H1 (cell line): Measurements from ENCODE around the gene IFT27. TPM values are rescaled to one million over a fixed set of nuclear protein-coding genes. Genes with fewer than 3 reads are reported as not detected.

Experiments used
- ASH2L ChIP-seq: fragments of 200-600, 300-600 bp; sonication (generic); IDR thresholded peaks from one replicate; pipeline ENCODE4 v1.7.1; 2017; ENCODE audit warnings: low read length
- BCL11A ChIP-seq, 2 experiments: IDR thresholded peaks; one replicate each; pipeline ENCODE4 v1.6.1; 2011; ENCODE audit warnings: low read depth in 2 of 2, low read length in 2 of 2, mild to moderate bottlenecking in 2 of 2
- CHD2 ChIP-seq: IDR thresholded peaks from 2 replicates; pipeline ENCODE4 v1.6.1; 2012; ENCODE audit warnings: low read length, improper control_type of control experiment
- EZH2 ChIP-seq: fragments of 200-600 bp; sonication (generic); IDR thresholded peaks from 2 replicates; pipeline ENCODE4 v1.7.1; 2012; ENCODE audit warnings: low read depth, mild to moderate bottlenecking, moderate library complexity, low read length, inconsistent platforms; ENCODE audit not compliant: severe bottlenecking
- GABPA ChIP-seq: IDR thresholded peaks from 2 replicates; pipeline ENCODE4 v1.6.1; 2011; ENCODE audit warnings: mild to moderate bottlenecking, low read length, moderate library complexity, borderline replicate concordance; ENCODE audit not compliant: insufficient read depth
- JUN ChIP-seq: IDR thresholded peaks from 2 replicates; pipeline ENCODE4 v1.6.1; 2011; ENCODE audit warnings: low read depth, mild to moderate bottlenecking, improper control_type of control experiment, low read length
- KDM5A ChIP-seq: fragments of 200-600 bp; IDR thresholded peaks from 2 replicates; pipeline ENCODE4 v1.7.1; 2012; ENCODE audit warnings: mild to moderate bottlenecking, low read length, inconsistent platforms, mixed read lengths
- NANOG ChIP-seq: IDR thresholded peaks from 2 replicates; pipeline ENCODE4 v1.6.1; 2011; ENCODE audit warnings: low read length, low read depth, mild to moderate bottlenecking, inconsistent platforms; ENCODE audit not compliant: insufficient read depth, poor library complexity, severe bottlenecking
- NRF1 ChIP-seq: IDR thresholded peaks from 2 replicates; pipeline ENCODE4 v1.6.1; 2011; ENCODE audit warnings: mild to moderate bottlenecking, low read depth, low read length, improper control_type of control experiment
- POLR2AphosphoS5 ChIP-seq: IDR thresholded peaks from 2 replicates; pipeline ENCODE4 v1.6.1; 2011; ENCODE audit warnings: low read depth, low read length
- RAD21 ChIP-seq, 2 experiments: IDR thresholded peaks in 1 of 2; conservative IDR thresholded peaks in 1 of 2; 2 replicates each; pipeline ENCODE4 v1.6.1; 2011; ENCODE audit warnings: low read depth in 2 of 2, low read length in 2 of 2, improper control_type of control experiment in 1 of 2, inconsistent platforms in 1 of 2, mild to moderate bottlenecking in 1 of 2, moderate library complexity in 1 of 2
- RNF2 ChIP-seq: fragments of 200-900, 300-1000 bp; sonication (generic); IDR thresholded peaks from 2 replicates; pipeline ENCODE4 v1.7.1; 2016; ENCODE audit warnings: borderline replicate concordance, low read depth, mild to moderate bottlenecking, antibody characterized with exemption, low read length; ENCODE audit not compliant: poor library complexity, severe bottlenecking; ENCODE audit errors: missing control alignments
- SIX5 ChIP-seq: IDR thresholded peaks from 2 replicates; pipeline ENCODE4 v1.6.1; 2011; ENCODE audit warnings: mild to moderate bottlenecking, low read depth, low read length
- SP1 ChIP-seq: IDR thresholded peaks from 2 replicates; pipeline ENCODE4 v1.6.1; 2011; ENCODE audit warnings: low read depth, low read length
- SP2 ChIP-seq: IDR thresholded peaks from 2 replicates; pipeline ENCODE4 v1.6.1; 2012; ENCODE audit warnings: mild to moderate bottlenecking, low read length, inconsistent platforms
- SRF ChIP-seq: IDR thresholded peaks from 2 replicates; pipeline ENCODE4 v1.6.1; 2011; ENCODE audit warnings: mild to moderate bottlenecking, low read depth, low read length, moderate library complexity
- TAF1 ChIP-seq: IDR thresholded peaks from 2 replicates; pipeline ENCODE4 v1.6.1; 2011; ENCODE audit warnings: mild to moderate bottlenecking, low read depth, low read length
- TAF7 ChIP-seq: optimal IDR thresholded peaks from 2 replicates; pipeline ENCODE3; 2011; ENCODE audit warnings: low read depth, mild to moderate bottlenecking, inconsistent platforms, low read length, moderate library complexity, borderline replicate concordance
- TBP ChIP-seq: IDR thresholded peaks from 2 replicates; pipeline ENCODE4 v1.6.1; 2011; ENCODE audit warnings: low read depth, low read length, improper control_type of control experiment
- TCF12 ChIP-seq: IDR thresholded peaks from 2 replicates; pipeline ENCODE4 v1.6.1; 2011; ENCODE audit warnings: low read depth, mild to moderate bottlenecking, low read length
- TEAD4 ChIP-seq: IDR thresholded peaks from 2 replicates; pipeline ENCODE4 v1.6.1; 2012; ENCODE audit warnings: low read depth, low read length, inconsistent platforms, mixed read lengths
- ZNF274 ChIP-seq: IDR thresholded peaks from 2 replicates; pipeline ENCODE4 v1.7.0; 2012; ENCODE audit warnings: low read length, borderline replicate concordance; ENCODE audit errors: extremely low read depth
- polyA plus RNA-seq, 7 experiments: library from polyadenylated mRNA; depleted of rRNA in 3 of 7; stranded (reverse) in 5 of 7; unstranded in 2 of 7; fragments of >200 nt in 5 of 7; fragments of 200-250 nt in 2 of 7; gene quantifications; 1 replicate in 5 of 7; 2 replicates in 1 of 7; 4 replicates in 1 of 7; pipeline versions ENCODE4 v1.2.1 to v1.2.3, GENCODE V29; 2011 to 2013; ENCODE audit warnings: missing spikeins in 2 of 7, mixed read lengths in 2 of 7
- total RNA-seq: library from RNA; stranded (reverse); fragmentation: NEBNext Ultra II Directional; extraction: Animal tissue kit (Norgen Biotek cat#: 25700); gene quantifications from 2 replicates; pipeline ENCODE4 v1.2.1, GENCODE V29; 2021
- TF ChIP-seq, protein P1 (sequence below): IDR thresholded peaks from 2 replicates; pipeline ENCODE4 v1.6.1; 2011; ENCODE audit warnings: low read depth, mild to moderate bottlenecking, low read length; ENCODE audit not compliant: insufficient read depth
- TF ChIP-seq, protein P2 (sequence below): IDR thresholded peaks from 2 replicates; pipeline ENCODE4 v1.6.1; 2012; ENCODE audit warnings: inconsistent platforms

Gene IFT27
- total and polyA plus RNA-seq, 2 of the 8 experiments (the other 6 are each of a cell fraction or from before 2014, with no cell fraction given): 36.4 to 46.2 TPM

DNA sequence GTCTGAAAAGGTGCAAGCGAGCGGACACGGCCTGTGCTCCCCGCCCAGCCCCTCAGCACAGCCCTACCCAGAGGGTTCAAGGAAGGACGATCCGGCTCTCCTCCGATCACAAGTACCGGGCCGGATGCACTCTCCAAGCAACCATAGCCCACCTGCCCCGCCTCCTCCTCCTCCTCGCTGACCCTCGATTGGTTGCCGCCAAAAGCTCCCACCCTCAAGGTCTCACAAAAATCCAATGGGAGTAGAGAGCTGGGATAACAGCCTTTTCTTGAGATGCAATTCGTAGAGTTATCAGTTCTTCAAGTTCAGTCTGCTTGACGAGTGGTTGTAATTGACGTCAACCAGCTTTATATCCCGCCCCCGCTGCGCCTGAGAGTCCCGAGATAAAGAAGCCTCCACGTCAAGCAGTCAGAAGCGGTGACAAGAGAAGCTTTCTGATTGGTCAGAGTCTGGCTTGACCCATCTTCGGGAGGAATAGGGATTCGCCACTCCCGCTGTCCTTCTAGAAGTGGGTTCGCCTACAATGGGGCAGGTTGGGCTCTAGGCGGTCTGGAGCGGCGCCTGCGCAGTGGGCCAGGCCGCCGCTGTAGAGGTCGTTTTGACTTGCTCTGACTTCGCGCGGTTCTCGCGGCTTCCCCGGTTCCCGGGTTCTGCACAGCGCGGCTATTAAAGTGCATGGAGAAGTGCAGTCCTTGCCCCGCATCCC is at the start of gene IFT27 (continued):
- TF ChIP-seq RNF2: no peak
- TF ChIP-seq NANOG: peak; percentile 74
- no peak for TF ChIP-seq TBP
- TF ChIP-seq SP2: peak; percentile 97
- no peak for TF ChIP-seq JUN
- no peak for TF ChIP-seq KDM5A
- peak; percentile 87 for TF ChIP-seq NRF1
- TF ChIP-seq SP1: peak; percentile 99
- TF ChIP-seq ASH2L: peak; percentile 46
- no peak for TF ChIP-seq TEAD4
- TF ChIP-seq RAD21 (IDR thresholded peaks at IDR 0.05 in 1 of 2, conservative IDR thresholded peaks at IDR 0.05 in 1 of 2; ENCODE audit: low read depth in 2 of 2, low read length in 2 of 2): no peak
- TF ChIP-seq EZH2: no peak
- TF ChIP-seq POLR2AphosphoS5: no peak
- no peak for TF ChIP-seq SIX5
- TF ChIP-seq, protein P1, sequence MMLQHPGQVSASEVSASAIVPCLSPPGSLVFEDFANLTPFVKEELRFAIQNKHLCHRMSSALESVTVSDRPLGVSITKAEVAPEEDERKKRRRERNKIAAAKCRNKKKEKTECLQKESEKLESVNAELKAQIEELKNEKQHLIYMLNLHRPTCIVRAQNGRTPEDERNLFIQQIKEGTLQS: no peak
- no peak for TF ChIP-seq TAF7
- no peak for TF ChIP-seq TCF12
- TF ChIP-seq BCL11A (IDR thresholded peaks at IDR 0.05; ENCODE audit: low read depth in 2 of 2, low read length in 2 of 2): no peak
- no peak for TF ChIP-seq ZNF274
- TF ChIP-seq CHD2: peak; percentile 90
- TF ChIP-seq TAF1: peak; percentile 46; the same call in 1 of the 2 replicates
- TF ChIP-seq GABPA: no peak
- TF ChIP-seq SRF: no peak
- TF ChIP-seq, protein P2, sequence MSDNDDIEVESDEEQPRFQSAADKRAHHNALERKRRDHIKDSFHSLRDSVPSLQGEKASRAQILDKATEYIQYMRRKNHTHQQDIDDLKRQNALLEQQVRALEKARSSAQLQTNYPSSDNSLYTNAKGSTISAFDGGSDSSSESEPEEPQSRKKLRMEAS: peak; percentile 38; the same call in 1 of the 2 replicates
